HL-60/S4 treated with phorbol 12-myristate 13-acetate at 8.2 ng/mL for 4 days and 3 days (cell line): Measurements from ENCODE around the gene KIF5B.

Experiments
- in situ Hi-C: fragments of 300-500 bp; cut with MboI; formaldehyde crosslinking; loops from 2 replicates; pipeline ENCODE4 v1.15.0; 2022; ENCODE audit warnings: low sequenced_read_pairs

The KIF5B gene

DNA sequence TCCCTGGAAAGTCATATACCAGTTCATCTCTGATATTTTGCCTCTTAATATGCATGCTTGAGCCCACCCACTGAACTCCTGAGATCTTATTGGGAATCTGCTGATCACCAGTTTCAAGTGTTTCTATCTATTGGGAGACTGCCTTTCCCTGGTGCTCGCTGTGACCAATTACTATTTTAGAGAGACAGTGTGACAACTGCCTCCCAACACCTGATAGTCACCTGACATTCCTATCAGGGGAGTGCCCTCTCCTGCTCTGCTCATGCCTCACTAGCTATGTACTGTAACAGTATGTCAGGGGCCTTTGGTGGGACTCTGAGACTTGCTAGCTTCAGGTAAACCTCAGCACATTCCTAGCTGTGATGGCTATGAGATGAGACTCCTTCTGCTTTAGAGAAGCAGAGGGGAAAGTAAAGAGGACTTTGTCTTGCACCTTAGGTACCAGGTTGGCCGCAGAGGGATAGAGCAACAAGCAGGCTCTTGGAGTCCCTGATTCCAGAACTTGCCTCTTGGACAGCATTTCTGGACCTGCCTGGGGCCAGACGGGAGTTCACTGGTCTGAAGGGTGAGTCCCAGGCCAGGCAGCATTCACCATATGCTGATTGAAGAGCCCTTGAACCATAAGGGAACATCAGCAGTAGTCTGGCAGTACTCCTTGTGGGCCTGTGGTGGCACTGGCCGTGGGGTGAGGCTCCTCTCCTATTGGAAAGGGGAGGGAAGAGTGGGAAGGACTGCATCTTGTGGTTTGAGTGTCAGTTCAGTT is 93.2 kb downstream of the KIF5B start:
- in situ Hi-C loops, result no loop called here

DNA sequence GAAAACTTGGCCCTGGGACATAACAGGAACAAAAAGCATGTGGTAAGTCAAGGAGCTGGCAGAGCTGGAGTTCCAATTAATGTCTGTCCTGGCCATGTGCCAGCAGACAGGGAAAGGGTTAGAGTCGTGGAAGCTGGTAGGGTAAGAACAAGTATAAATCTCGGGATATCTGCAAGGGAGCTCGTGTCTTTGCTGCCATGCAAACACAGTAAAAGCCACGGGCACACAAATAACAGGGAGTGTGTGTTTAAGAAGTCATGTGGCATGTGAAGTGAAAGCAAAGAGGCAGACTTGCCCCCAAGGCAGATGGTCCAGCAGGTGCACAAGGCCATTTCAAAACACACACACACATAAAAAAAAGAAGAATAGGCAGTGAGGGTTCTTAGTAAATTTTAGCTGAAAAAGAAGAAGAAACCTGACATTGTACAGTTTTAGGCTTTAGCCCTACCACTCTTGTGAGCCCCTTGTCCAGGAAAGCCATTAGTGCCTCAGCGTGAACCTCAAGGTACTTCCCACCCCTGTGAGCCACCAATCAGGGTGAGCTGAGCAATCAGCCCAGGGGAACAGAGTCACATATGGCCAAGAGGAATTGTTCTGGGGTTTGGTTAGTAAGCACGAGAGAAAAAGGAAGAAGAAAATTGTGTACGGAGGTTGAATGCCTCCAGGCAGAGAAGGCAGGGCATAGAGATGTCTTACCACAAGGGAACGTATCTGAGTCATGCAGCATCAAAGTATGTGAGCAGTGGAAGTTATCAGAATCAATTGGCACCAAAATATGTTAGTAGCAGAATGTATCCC is 94.7 kb downstream of the KIF5B start:
- in situ Hi-C loops, result no loop called here

- in situ Hi-C loops, result no loop called here
Measured at GRCh38 chr10:31959461-31960173, 96.6 kb downstream of the KIF5B start.
